AG09319 (cell line): ENCODE results near the gene GAS2L2.

ENCODE experiments used
- DNase-seq: peaks from one replicate; pipeline ENCODE4 v3.0.0-alpha.2; 2010; ENCODE audit warnings: low read depth; ENCODE audit errors: extremely low read depth
- CTCF ChIP-seq: IDR thresholded peaks from 2 replicates; pipeline ENCODE4 v1.5.1; 2011; ENCODE audit warnings: low read depth, mild to moderate bottlenecking, inconsistent platforms, low read length, moderate library complexity

GAS2L2 gene

GRCh38 chr17:35738519-35739133 is 14.4 kb downstream of the GAS2L2 start:
- TF ChIP-seq CTCF, result no peak
- no peak for DNase-seq

- DNase-seq, result no peak
- TF ChIP-seq CTCF, result no peak
These were observed 16.8 kb downstream of the GAS2L2 start for GRCh38 chr17:35736236-35736635.

- DNase-seq, result no peak
- no peak for TF ChIP-seq CTCF
These were observed 17.8 kb downstream of the GAS2L2 start for GRCh38 chr17:35735036-35735805.

GRCh38 chr17:35734396-35734795 is 18.6 kb downstream of the GAS2L2 start:
- no peak for TF ChIP-seq CTCF
- no peak for DNase-seq

GRCh38 chr17:35733366-35733765 is 19.7 kb downstream of the GAS2L2 start:
- DNase-seq, result no peak
- TF ChIP-seq CTCF, result no peak

- no peak for TF ChIP-seq CTCF
- DNase-seq, result no peak
These were observed 20.3 kb downstream of the GAS2L2 start for GRCh38 chr17:35732806-35733136.

- no peak for DNase-seq
- no peak for TF ChIP-seq CTCF
These were observed 20.9 kb downstream of the GAS2L2 start for GRCh38 chr17:35731917-35732805.
